Measurements from ENCODE around the gene FAM98C. TPM values are rescaled to one million over a fixed set of nuclear protein-coding genes. Genes with fewer than 3 reads are reported as not detected.

FAM98C gene
- total and polyA plus RNA-seq, 2 of the 13 experiments (the other 11 are each of a cell fraction or from before 2014, with no cell fraction given), result 10.0 to 11.5 TPM

DNA sequence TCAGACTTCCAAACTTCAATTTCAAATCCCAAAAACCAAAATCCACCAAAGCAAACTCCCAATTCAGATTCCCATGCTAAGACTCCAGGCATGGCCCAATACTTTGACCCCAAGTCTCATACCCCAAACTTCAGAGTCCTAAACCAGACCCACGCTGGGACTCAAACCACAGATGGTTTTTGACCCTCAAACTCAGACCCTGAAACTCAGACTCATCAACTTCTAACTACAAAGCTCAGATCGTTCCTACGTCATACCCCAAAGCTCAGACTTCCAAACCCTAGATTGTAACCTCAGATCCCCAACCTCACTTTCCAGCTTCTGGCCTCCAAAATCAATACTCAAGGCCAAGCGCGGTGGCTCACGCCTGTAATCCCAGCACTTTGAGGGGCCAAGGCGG, 42.5 kb downstream of the FAM98C start:
- DNase-seq (ENCODE audit: low spot score) (no peak), ATAC-seq (no peak), FAIRE-seq (no peak)
- ChIA-PET CTCF (ENCODE audit: low intra/inter-chr PET ratio, low total read pairs) (no interaction called here), POLR2A (no interaction called here)
- no peak overlapping the region for H3K4me3 ChIP-seq (replicated peaks in 1 of 3; ENCODE audit: insufficient read depth in 1 of 3, low read depth in 2 of 3, low read length in 3 of 3)
- H3K4me1 ChIP-seq (ENCODE audit: insufficient read depth, low read length), result no peaks in the 10 kb centered on the region
- no peak overlapping the region for H3K4me2 ChIP-seq (ENCODE audit: low read depth, low read length)
- in situ Hi-C loops (cut with HindIII; ENCODE audit: extremely low pct_ligation_motif_present, low pct_unique_long_range_greater_than_20kb), result no loop called here
- intact Hi-C loops (cut with micrococcal nuclease; ENCODE audit: unreplicated experiment), result no loop called here
- peaks cover 4 to 19% of the 10 kb centered on the region in 2 experiments; a peak in 4 of 5 replicates for H3K27me3 ChIP-seq (ENCODE audit: control insufficient read depth in 1 of 2, insufficient read depth in 2 of 2, low read length in 2 of 2)
- no peaks in the 10 kb centered on the region for H3K79me2 ChIP-seq (ENCODE audit: insufficient read depth, low read length)
- no peak overlapping the region for H2AFZ ChIP-seq (ENCODE audit: low read length)
- no peaks in the 10 kb centered on the region for H4K20me1 ChIP-seq (ENCODE audit: insufficient read depth, low read length)
- H3K9ac ChIP-seq (ENCODE audit: insufficient read depth, low read depth, low read length), result no peak overlapping the region
- 31% methylated on average over 7 of the region's 7 CpGs for WGBS (ENCODE audit: low lambda C conversion rate)
- H3K36me3 ChIP-seq (replicated peaks in 1 of 2; ENCODE audit: control insufficient read depth in 1 of 2, insufficient read depth in 2 of 2, low read length in 2 of 2), result no peaks in the 10 kb centered on the region
- BruUV-seq (replicated peaks), result no TSS peak
- no peaks in the 10 kb centered on the region for H3K9me3 ChIP-seq (ENCODE audit: low read length)
- no peak for TF ChIP-seq ASH2L (IDR thresholded peaks at IDR 0.05; ENCODE audit: insufficient read length, low read depth, low read length)
- no peak for TF ChIP-seq ZBTB3 (CRISPR knock-in tag; IDR thresholded peaks at IDR 0.05; ENCODE audit: borderline replicate concordance, low read depth)
- TF ChIP-seq, protein P1, sequence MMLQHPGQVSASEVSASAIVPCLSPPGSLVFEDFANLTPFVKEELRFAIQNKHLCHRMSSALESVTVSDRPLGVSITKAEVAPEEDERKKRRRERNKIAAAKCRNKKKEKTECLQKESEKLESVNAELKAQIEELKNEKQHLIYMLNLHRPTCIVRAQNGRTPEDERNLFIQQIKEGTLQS (CRISPR knock-in tag; IDR thresholded peaks at IDR 0.05), result no peak
- TF ChIP-seq ZNF234 (CRISPR knock-in tag; conservative IDR thresholded peaks at IDR 0.05), result no peak
- no peak for TF ChIP-seq CREB1 (IDR thresholded peaks at IDR 0.05)
- TF ChIP-seq CREB1 (CRISPR knock-in tag; IDR thresholded peaks at IDR 0.05), result no peak
- no peak for TF ChIP-seq HOXA3 (CRISPR knock-in tag; IDR thresholded peaks at IDR 0.05)
- TF ChIP-seq MIXL1 (CRISPR knock-in tag; IDR thresholded peaks at IDR 0.05), result no peak
- TF ChIP-seq SAFB2 (CRISPR knock-in tag; IDR thresholded peaks at IDR 0.05; ENCODE audit: borderline replicate concordance, low read depth), result no peak
- TF ChIP-seq RFX5 (IDR thresholded peaks at IDR 0.05; ENCODE audit: low read depth, low read length), result no peak
- no peak for TF ChIP-seq ZNF652 (CRISPR knock-in tag; IDR thresholded peaks at IDR 0.05; ENCODE audit: borderline replicate concordance, low read depth)
- no peak for TF ChIP-seq IRX3 (CRISPR knock-in tag; IDR thresholded peaks at IDR 0.05; ENCODE audit: borderline replicate concordance, low read depth)
- no peak for TF ChIP-seq PRPF4 (IDR thresholded peaks at IDR 0.05; ENCODE audit: low read depth, low read length, poor library complexity, severe bottlenecking)
- no peak for TF ChIP-seq ZNF468 (CRISPR knock-in tag; IDR thresholded peaks at IDR 0.05)
- no peak for TF ChIP-seq ZNF180 (CRISPR knock-in tag; IDR thresholded peaks at IDR 0.05; ENCODE audit: borderline replicate concordance, low read depth)
- TF ChIP-seq, protein P2, sequence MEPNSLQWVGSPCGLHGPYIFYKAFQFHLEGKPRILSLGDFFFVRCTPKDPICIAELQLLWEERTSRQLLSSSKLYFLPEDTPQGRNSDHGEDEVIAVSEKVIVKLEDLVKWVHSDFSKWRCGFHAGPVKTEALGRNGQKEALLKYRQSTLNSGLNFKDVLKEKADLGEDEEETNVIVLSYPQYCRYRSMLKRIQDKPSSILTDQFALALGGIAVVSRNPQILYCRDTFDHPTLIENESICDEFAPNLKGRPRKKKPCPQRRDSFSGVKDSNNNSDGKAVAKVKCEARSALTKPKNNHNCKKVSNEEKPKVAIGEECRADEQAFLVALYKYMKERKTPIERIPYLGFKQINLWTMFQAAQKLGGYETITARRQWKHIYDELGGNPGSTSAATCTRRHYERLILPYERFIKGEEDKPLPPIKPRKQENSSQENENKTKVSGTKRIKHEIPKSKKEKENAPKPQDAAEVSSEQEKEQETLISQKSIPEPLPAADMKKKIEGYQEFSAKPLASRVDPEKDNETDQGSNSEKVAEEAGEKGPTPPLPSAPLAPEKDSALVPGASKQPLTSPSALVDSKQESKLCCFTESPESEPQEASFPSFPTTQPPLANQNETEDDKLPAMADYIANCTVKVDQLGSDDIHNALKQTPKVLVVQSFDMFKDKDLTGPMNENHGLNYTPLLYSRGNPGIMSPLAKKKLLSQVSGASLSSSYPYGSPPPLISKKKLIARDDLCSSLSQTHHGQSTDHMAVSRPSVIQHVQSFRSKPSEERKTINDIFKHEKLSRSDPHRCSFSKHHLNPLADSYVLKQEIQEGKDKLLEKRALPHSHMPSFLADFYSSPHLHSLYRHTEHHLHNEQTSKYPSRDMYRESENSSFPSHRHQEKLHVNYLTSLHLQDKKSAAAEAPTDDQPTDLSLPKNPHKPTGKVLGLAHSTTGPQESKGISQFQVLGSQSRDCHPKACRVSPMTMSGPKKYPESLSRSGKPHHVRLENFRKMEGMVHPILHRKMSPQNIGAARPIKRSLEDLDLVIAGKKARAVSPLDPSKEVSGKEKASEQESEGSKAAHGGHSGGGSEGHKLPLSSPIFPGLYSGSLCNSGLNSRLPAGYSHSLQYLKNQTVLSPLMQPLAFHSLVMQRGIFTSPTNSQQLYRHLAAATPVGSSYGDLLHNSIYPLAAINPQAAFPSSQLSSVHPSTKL (CRISPR knock-in tag; IDR thresholded peaks at IDR 0.05), result no peak
- no peak for TF ChIP-seq TBX2 (CRISPR knock-in tag; IDR thresholded peaks at IDR 0.05; ENCODE audit: borderline replicate concordance)
- no peak for TF ChIP-seq ZNF816 (CRISPR knock-in tag; IDR thresholded peaks at IDR 0.05; ENCODE audit: borderline replicate concordance)
- no peak overlapping the region for H3K27ac ChIP-seq (ENCODE audit: extremely low read length, insufficient read depth, low read length)
